ENCODE data around the gene ATP7A.
"Not testable (repeated sequence)": the region's sequence is repeated elsewhere in the genome, so short reads cannot be mapped to it uniquely, and the experiment has no call there.

ATP7A gene

GRCh38 chrX:77910108-77910840 lies at the start of gene ATP7A:
Gene ATP7A, plus strand, starts transcription at chrX:77910693. Its CDS starts 60,949 bp downstream, at chrX:77971642.
- DNase-seq (ENCODE audit: insufficient read length, low spot score) (peak; percentile 38), FAIRE-seq (peak; percentile 85)

GRCh38 chrX:77875372-77875771 lies 35.1 kb upstream of the ATP7A start:
- FAIRE-seq (peak; percentile 58), DNase-seq (ENCODE audit: insufficient read length, low spot score) (no peak)

- FAIRE-seq; DNase-seq (ENCODE audit: insufficient read length, low spot score): not testable (repeated sequence)
Measured at GRCh38 chrX:77881418-77881817, 29.1 kb upstream of the ATP7A start.

- no peak for DNase-seq (ENCODE audit: insufficient read length, low spot score)
- FAIRE-seq: no peak
Measured at GRCh38 chrX:77892887-77893286, 17.6 kb upstream of the ATP7A start.

- FAIRE-seq: no peak
- DNase-seq (ENCODE audit: insufficient read length, low spot score): no peak
Measured at GRCh38 chrX:77893713-77894112, 16.8 kb upstream of the ATP7A start.

- peak; percentile 31 for DNase-seq (ENCODE audit: insufficient read length, low spot score)
- FAIRE-seq: peak; percentile 97
Measured at GRCh38 chrX:77894921-77895886, 15.3 kb upstream of the ATP7A start, which contains the start of gene MAGT1. Gene MAGT1, minus strand, starts transcription at chrX:77895435. Its CDS starts 25 bp downstream, at chrX:77895410.

GRCh38 chrX:77899081-77899828 lies 11.2 kb upstream of the ATP7A start, which contains the start of gene COX7B:
Gene COX7B, plus strand, starts transcription at chrX:77899468. Its CDS starts 86 bp downstream, at chrX:77899554.
- FAIRE-seq: peak; percentile 98

GRCh38 chrX:77900688-77901087 lies 9.8 kb upstream of the ATP7A start:
- DNase-seq (ENCODE audit: insufficient read length, low spot score) (no peak), FAIRE-seq (no peak)

More at GRCh38 chrX:77899081-77899828, 11.2 kb upstream of the ATP7A start, which contains the start of gene COX7B:
- peak; percentile 7 for DNase-seq (ENCODE audit: insufficient read length, low spot score)

GRCh38 chrX:77901506-77901905 lies 9.0 kb upstream of the ATP7A start:
- FAIRE-seq (no peak), DNase-seq (ENCODE audit: insufficient read length, low spot score) (no peak)

GRCh38 chrX:77917294-77917933 lies 6.9 kb downstream of the ATP7A start:
- no peak for DNase-seq (ENCODE audit: insufficient read length, low spot score)
- peak; percentile 85 for FAIRE-seq

GRCh38 chrX:77918568-77918967 lies 8.1 kb downstream of the ATP7A start:
- DNase-seq (ENCODE audit: insufficient read length, low spot score) (no peak), FAIRE-seq (peak; percentile 14)

GRCh38 chrX:77919370-77919769 lies 8.9 kb downstream of the ATP7A start:
- not testable (repeated sequence) for DNase-seq (ENCODE audit: insufficient read length, low spot score); FAIRE-seq

GRCh38 chrX:77922787-77923186 lies 12.3 kb downstream of the ATP7A start:
- DNase-seq (ENCODE audit: insufficient read length, low spot score) (no peak), FAIRE-seq (peak; percentile 93)

- peak; percentile 56 for FAIRE-seq
- DNase-seq (ENCODE audit: insufficient read length, low spot score): no peak
Measured at GRCh38 chrX:77924320-77924859, 13.9 kb downstream of the ATP7A start.

GRCh38 chrX:77925764-77926163 lies 15.3 kb downstream of the ATP7A start:
- DNase-seq (ENCODE audit: insufficient read length, low spot score) (no peak), FAIRE-seq (peak; percentile 81)

- no peak for DNase-seq (ENCODE audit: insufficient read length, low spot score)
- FAIRE-seq: no peak
Measured at GRCh38 chrX:77930581-77930980, 20.1 kb downstream of the ATP7A start.

GRCh38 chrX:77935886-77936285 lies 25.4 kb downstream of the ATP7A start:
- DNase-seq (ENCODE audit: insufficient read length, low spot score): no peak
- FAIRE-seq: no peak

- FAIRE-seq: no peak
- no peak for DNase-seq (ENCODE audit: insufficient read length, low spot score)
Measured at GRCh38 chrX:77936299-77936698, 25.8 kb downstream of the ATP7A start.

GRCh38 chrX:77937291-77937690 lies 26.8 kb downstream of the ATP7A start:
- FAIRE-seq (no peak), DNase-seq (ENCODE audit: insufficient read length, low spot score) (no peak)
